ENCODE results near the gene URI1. TPM values are rescaled to one million over a fixed set of nuclear protein-coding genes. Genes with fewer than 3 reads are reported as not detected.

The URI1 gene
- total RNA-seq, 1 experiment from 2014 or later = 71.0 TPM

DNA sequence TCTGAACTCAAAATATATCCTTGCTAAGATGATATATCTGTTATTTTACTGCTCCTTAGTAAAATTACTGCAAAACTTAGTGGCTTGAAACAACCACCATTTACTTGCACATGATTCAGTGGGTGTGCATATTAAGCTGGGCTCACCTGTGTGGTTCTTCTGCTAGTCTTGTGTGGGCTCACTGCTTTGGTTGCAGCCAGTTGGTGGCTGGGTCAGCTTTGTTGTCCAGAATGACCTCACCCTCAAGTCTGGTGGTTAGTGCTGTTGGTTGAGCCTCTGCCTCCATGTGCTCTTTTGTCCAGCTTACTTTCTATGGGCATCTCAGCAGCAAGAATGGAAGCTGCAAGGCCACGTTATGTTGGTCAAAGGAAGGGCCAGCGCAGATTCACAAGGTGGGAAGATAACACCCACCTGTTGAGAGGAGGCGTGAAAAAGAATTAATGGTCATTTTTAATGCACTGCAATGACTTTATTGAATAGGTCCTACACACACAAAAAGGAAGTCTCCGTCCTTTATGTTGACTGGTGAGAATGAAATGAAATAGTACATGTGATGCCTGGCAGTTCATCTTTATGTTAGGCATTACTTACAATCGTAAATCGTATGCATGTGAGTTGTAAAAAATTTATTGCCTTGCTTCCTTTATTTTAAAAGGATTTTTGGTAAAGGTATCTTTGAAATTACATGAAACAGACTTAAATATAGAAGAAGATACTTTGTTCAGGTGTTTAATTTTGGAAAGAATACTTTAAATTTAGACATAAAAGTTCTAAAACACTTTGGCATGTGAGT lies 34.3 kb downstream of the URI1 start:
- no peak overlapping the region for H3K4me3 ChIP-seq (ENCODE audit: low read depth in 2 of 2, low read length in 2 of 2)
- no peaks in the 10 kb centered on the region for H3K36me3 ChIP-seq (ENCODE audit: control insufficient read depth, insufficient read depth, low read length)
- peaks cover 3% of the 10 kb centered on the region; the same call in 1 of the 2 replicates for H3K4me1 ChIP-seq (ENCODE audit: control insufficient read depth, insufficient read depth, low read length)
- no peaks in the 10 kb centered on the region for H3K27me3 ChIP-seq (ENCODE audit: control insufficient read depth, insufficient read depth, low read length)
- no peak overlapping the region for H3K27ac ChIP-seq (ENCODE audit: low read length)
- ATAC-seq = no peak
- H3K9me3 ChIP-seq (ENCODE audit: control insufficient read depth, insufficient read depth, low read depth, low read length) = no peaks in the 10 kb centered on the region
- BruUV-seq (replicated peaks) = no TSS peak
- intact Hi-C loops (cut with micrococcal nuclease; ENCODE audit: unreplicated experiment) = no loop called here
- POLR2A ChIA-PET = interaction anchor here (0.5 kb wide), 1 partner anchor 1364 kb away, joined by 4 read pairs; no protein-coding TSS in a partner anchor
- no peak for DNase-seq (ENCODE audit: low read depth, low spot score)
- TF ChIP-seq SIN3A (IDR thresholded peaks at IDR 0.05; ENCODE audit: borderline replicate concordance, insufficient read depth, low read depth, low read length) (no peak), TCF7L2 (IDR thresholded peaks at IDR 0.05; ENCODE audit: low read depth, low read length) (no peak), POLR2AphosphoS5 (IDR thresholded peaks at IDR 0.05; ENCODE audit: low read depth, low read length) (no peak), REST (IDR thresholded peaks at IDR 0.05; ENCODE audit: insufficient read depth in 1 of 2, low read depth in 2 of 2, low read length in 1 of 2) (no peak)
- TF ChIP-seq, protein P1, sequence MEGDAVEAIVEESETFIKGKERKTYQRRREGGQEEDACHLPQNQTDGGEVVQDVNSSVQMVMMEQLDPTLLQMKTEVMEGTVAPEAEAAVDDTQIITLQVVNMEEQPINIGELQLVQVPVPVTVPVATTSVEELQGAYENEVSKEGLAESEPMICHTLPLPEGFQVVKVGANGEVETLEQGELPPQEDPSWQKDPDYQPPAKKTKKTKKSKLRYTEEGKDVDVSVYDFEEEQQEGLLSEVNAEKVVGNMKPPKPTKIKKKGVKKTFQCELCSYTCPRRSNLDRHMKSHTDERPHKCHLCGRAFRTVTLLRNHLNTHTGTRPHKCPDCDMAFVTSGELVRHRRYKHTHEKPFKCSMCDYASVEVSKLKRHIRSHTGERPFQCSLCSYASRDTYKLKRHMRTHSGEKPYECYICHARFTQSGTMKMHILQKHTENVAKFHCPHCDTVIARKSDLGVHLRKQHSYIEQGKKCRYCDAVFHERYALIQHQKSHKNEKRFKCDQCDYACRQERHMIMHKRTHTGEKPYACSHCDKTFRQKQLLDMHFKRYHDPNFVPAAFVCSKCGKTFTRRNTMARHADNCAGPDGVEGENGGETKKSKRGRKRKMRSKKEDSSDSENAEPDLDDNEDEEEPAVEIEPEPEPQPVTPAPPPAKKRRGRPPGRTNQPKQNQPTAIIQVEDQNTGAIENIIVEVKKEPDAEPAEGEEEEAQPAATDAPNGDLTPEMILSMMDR (IDR thresholded peaks at IDR 0.05) = no peak
- CTCF ChIA-PET = interaction anchor here (1.1 kb wide), 1 partner anchor 10 kb away, joined by 6 read pairs; no protein-coding TSS in a partner anchor
- in situ Hi-C loops (cut with HindIII; ENCODE audit: low pct_unique_long_range_greater_than_20kb, low sequenced_read_pairs) = no loop called here

DNA sequence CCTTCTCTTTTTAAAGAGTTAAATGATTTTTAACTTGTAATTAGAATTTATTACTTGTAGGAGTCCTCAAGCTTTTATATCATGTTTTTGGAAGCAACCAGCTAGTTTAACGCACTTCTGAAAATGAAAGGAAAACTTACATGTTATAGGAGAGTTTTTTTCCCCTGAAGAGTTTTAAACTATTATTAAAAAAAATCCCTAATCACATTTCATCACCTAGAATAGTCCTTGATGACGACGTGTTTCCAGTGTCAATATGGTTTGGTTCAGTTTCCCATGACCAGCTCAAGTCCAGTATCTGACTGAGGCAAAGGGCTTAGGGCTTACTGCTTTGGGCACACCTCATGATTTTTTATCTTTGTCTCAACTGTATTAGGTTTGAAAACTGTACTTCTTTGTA lies 36.0 kb downstream of the URI1 start:
- intact Hi-C loops (cut with micrococcal nuclease; ENCODE audit: unreplicated experiment) = no loop called here
- BruUV-seq (replicated peaks) = TSS peak; percentile 11
- DNase-seq (ENCODE audit: low read depth, low spot score) = no peak
- H3K9me3 ChIP-seq (ENCODE audit: control insufficient read depth, insufficient read depth, low read depth, low read length) = no peaks in the 10 kb centered on the region
- in situ Hi-C loops (cut with HindIII; ENCODE audit: low pct_unique_long_range_greater_than_20kb, low sequenced_read_pairs) = no loop called here
- no peak for ATAC-seq
- no peaks in the 10 kb centered on the region for H3K4me1 ChIP-seq (ENCODE audit: control insufficient read depth, insufficient read depth, low read length)
- H3K36me3 ChIP-seq (ENCODE audit: control insufficient read depth, insufficient read depth, low read length) = no peaks in the 10 kb centered on the region; the same call in 1 of the 2 replicates
- ChIA-PET POLR2A (interaction anchor here (0.7 kb wide), 1 partner anchor 37 kb away, joined by 4 read pairs; no protein-coding TSS in a partner anchor), CTCF (interaction anchor here (0.9 kb wide), 1 partner anchor 666 kb away, joined by 3 read pairs; no protein-coding TSS in a partner anchor)
- TF ChIP-seq, protein P1 (IDR thresholded peaks at IDR 0.05) = no peak
- TF ChIP-seq SIN3A (IDR thresholded peaks at IDR 0.05; ENCODE audit: borderline replicate concordance, insufficient read depth, low read depth, low read length) = no peak
- no peak for TF ChIP-seq REST (IDR thresholded peaks at IDR 0.05; ENCODE audit: insufficient read depth in 1 of 2, low read depth in 2 of 2, low read length in 1 of 2)
- TF ChIP-seq TCF7L2 (IDR thresholded peaks at IDR 0.05; ENCODE audit: low read depth, low read length) = no peak
- no peak for TF ChIP-seq POLR2AphosphoS5 (IDR thresholded peaks at IDR 0.05; ENCODE audit: low read depth, low read length)
- no peaks in the 10 kb centered on the region for H3K27me3 ChIP-seq (ENCODE audit: control insufficient read depth, insufficient read depth, low read length)
- H3K27ac ChIP-seq (ENCODE audit: low read length) = no peak overlapping the region
- no peak overlapping the region for H3K4me3 ChIP-seq (ENCODE audit: low read depth in 2 of 2, low read length in 2 of 2)
